CD4-positive, alpha-beta T cell treated with Interleukin-4 for 1 hour (primary cell): ENCODE data around the gene SPTBN1.

Experiments used
- DNase-seq, 2 donors: peaks; one replicate each; pipeline ENCODE4 v3.0.0-alpha.2; 2020 to 2022

The SPTBN1 gene

GRCh38 chr2:54595999-54596902 lies 140.1 kb downstream of the SPTBN1 start:
- DNase-seq, result no peak

GRCh38 chr2:54597153-54597848 lies 141.2 kb downstream of the SPTBN1 start:
- DNase-seq, result no peak

- DNase-seq, result no peak
These were observed 142.5 kb downstream of the SPTBN1 start for GRCh38 chr2:54598347-54599325.

GRCh38 chr2:54599326-54599710 lies 143.2 kb downstream of the SPTBN1 start:
- DNase-seq, result no peak

- DNase-seq, result no peak
These were observed 143.8 kb downstream of the SPTBN1 start for GRCh38 chr2:54599914-54600313.

- no peak for DNase-seq
These were observed 145.2 kb downstream of the SPTBN1 start for GRCh38 chr2:54601339-54601738.

GRCh38 chr2:54602736-54603322 lies 146.7 kb downstream of the SPTBN1 start:
- no peak for DNase-seq

GRCh38 chr2:54603357-54603756 lies 147.2 kb downstream of the SPTBN1 start:
- no peak for DNase-seq

GRCh38 chr2:54603796-54604195 lies 147.7 kb downstream of the SPTBN1 start:
- no peak for DNase-seq

GRCh38 chr2:54604871-54605270 lies 148.7 kb downstream of the SPTBN1 start:
- DNase-seq, result no peak

- DNase-seq, result no peak
These were observed 149.7 kb downstream of the SPTBN1 start for GRCh38 chr2:54605836-54606235.

- peak in 1 of 2 donors; percentile 23 for DNase-seq
These were observed 150.3 kb downstream of the SPTBN1 start for GRCh38 chr2:54606393-54606958.

GRCh38 chr2:54608224-54608623 lies 152.1 kb downstream of the SPTBN1 start:
- DNase-seq, result no peak

- DNase-seq, result no peak
These were observed 153.1 kb downstream of the SPTBN1 start for GRCh38 chr2:54609241-54609640.

- DNase-seq, result no peak
These were observed 153.5 kb downstream of the SPTBN1 start for GRCh38 chr2:54609647-54610046.

- no peak for DNase-seq
These were observed 154.6 kb downstream of the SPTBN1 start for GRCh38 chr2:54610700-54611099.

GRCh38 chr2:54611830-54612545 lies 155.9 kb downstream of the SPTBN1 start:
- no peak for DNase-seq

- no peak for DNase-seq
These were observed 157.3 kb downstream of the SPTBN1 start for GRCh38 chr2:54613386-54613785.

- no peak for DNase-seq
These were observed 157.7 kb downstream of the SPTBN1 start for GRCh38 chr2:54613794-54614257.

GRCh38 chr2:54614819-54615218 lies 158.7 kb downstream of the SPTBN1 start:
- no peak for DNase-seq

GRCh38 chr2:54615832-54616534 lies 159.9 kb downstream of the SPTBN1 start:
- DNase-seq, result no peak
